T-cell (primary cell): Measurements from ENCODE around the gene MLXIPL. TPM values are rescaled to one million over a fixed set of nuclear protein-coding genes. Genes with fewer than 3 reads are reported as not detected.

Experiments
- ATAC-seq, 4 experiments: fragments of 200-7000 bp in 3 of 4; fragments of 150-1000 bp in 1 of 4; cut with Tn5 transposase; replicated peaks in 1 of 4; 1 replicate in 3 of 4; 2 replicates in 1 of 4; pipeline ENCODE4 v1.10.0; 2021; ENCODE audit warnings: moderate library complexity in 3 of 4, mild to moderate bottlenecking in 2 of 4, moderate number of reproducible peaks in 1 of 4
- CTCF ChIA-PET, 2 donors: fragments of 300-600 bp; sonication (Branson Sonifier 250); formaldehyde crosslinking; loops; one replicate each; lab custom pipeline; 2022; ENCODE audit warnings: antibody characterized with exemption in 2 of 2; lab: Charles Lee
- POLR2A ChIA-PET, 2 donors: fragments of 300-600 bp; sonication (Branson Sonifier 250); formaldehyde crosslinking; loops; one replicate each; lab custom pipeline; 2022; ENCODE audit warnings: antibody characterized with exemption in 2 of 2; lab: Charles Lee
- DNase-seq, 35 experiments: peaks; one replicate each; pipeline versions ENCODE4 v3.0.0 to v3.0.0-alpha.2; 2013 to 2023
- H3K27ac ChIP-seq: one replicate; pipeline ENCODE4 v1.5.1; 2013; ENCODE audit warnings: low read length
- H3K27me3 ChIP-seq, 2 experiments: replicated peaks in 1 of 2; 1 replicate in 1 of 2; 2 replicates in 1 of 2; pipeline versions ENCODE4 v1.6.1 to v1.7.0; 2013; ENCODE audit warnings: low read length in 1 of 2, mixed read lengths in 1 of 2; ENCODE audit not compliant: control insufficient read depth in 2 of 2, insufficient read depth in 2 of 2; ENCODE audit errors: extremely low read depth in 1 of 2
- H3K36me3 ChIP-seq, 2 donors: 1 replicate in 1 of 2; 2 replicates in 1 of 2; pipeline versions ENCODE4 v1.6.1 to v1.7.0; 2013; ENCODE audit warnings: low read length in 1 of 2; ENCODE audit not compliant: control insufficient read depth in 2 of 2, insufficient read depth in 1 of 2; ENCODE audit errors: extremely low read depth in 1 of 2
- H3K4me1 ChIP-seq, 2 experiments: 1 replicate in 1 of 2; 2 replicates in 1 of 2; pipeline versions ENCODE4 v1.6.1 to v1.7.0; 2013; ENCODE audit warnings: low read length in 2 of 2, mixed read lengths in 1 of 2; ENCODE audit not compliant: insufficient read depth in 2 of 2, control insufficient read depth in 1 of 2; ENCODE audit errors: extremely low read depth in 1 of 2
- H3K4me3 ChIP-seq, 2 donors: 1 replicate in 1 of 2; 2 replicates in 1 of 2; pipeline versions ENCODE4 v1.5.1 to v1.7.0; 2013; ENCODE audit warnings: mild to moderate bottlenecking in 2 of 2, low read length in 1 of 2, moderate library complexity in 1 of 2; ENCODE audit not compliant: control insufficient read depth in 1 of 2; ENCODE audit errors: extremely low read depth in 1 of 2
- H3K9me3 ChIP-seq: 2 replicates; pipeline ENCODE4 v1.7.0; 2013
- H3K27ac Mint-ChIP-seq, 2 donors: one replicate each; pipeline ENCODE4 v1.8.0; 2020 to 2021; ENCODE audit warnings: mild to moderate bottlenecking in 2 of 2, mixed read lengths in 2 of 2
- H3K27me3 Mint-ChIP-seq, 2 donors: one replicate each; pipeline ENCODE4 v1.8.0; 2021 to 2022; ENCODE audit warnings: mixed read lengths in 2 of 2
- H3K36me3 Mint-ChIP-seq: one replicate; pipeline ENCODE4 v1.8.0; 2021; ENCODE audit warnings: mixed read lengths
- H3K4me1 Mint-ChIP-seq, 3 donors: one replicate each; pipeline ENCODE4 v1.8.0; 2020 to 2022; ENCODE audit warnings: mixed read lengths in 3 of 3, mild to moderate bottlenecking in 1 of 3
- H3K4me3 Mint-ChIP-seq, 3 donors: one replicate each; pipeline ENCODE4 v1.8.0; 2020 to 2022; ENCODE audit warnings: mild to moderate bottlenecking in 3 of 3, mixed read lengths in 3 of 3, moderate library complexity in 3 of 3
- H3K9me3 Mint-ChIP-seq, 3 donors: one replicate each; pipeline ENCODE4 v1.8.0; 2020 to 2022; ENCODE audit warnings: mixed read lengths in 3 of 3
- WGBS: methylation state at CpG from one replicate; pipeline ENCODE4 v1.1.5; 2013; ENCODE audit warnings: missing lambda C conversion rate; ENCODE audit not compliant: insufficient coverage; 5-methylcytosine and 5-hydroxymethylcytosine counted together
- total RNA-seq, 35 experiments: library from RNA in 6 of 35; stranded (reverse) in 6 of 35; fragments of 120-200 nt in 1 of 35; gene quantifications; one replicate each; pipeline versions ENCODE4 v1.2.1 to v1.2.4 and lab custom pipeline; 2013 to 2026

MLXIPL gene
- total RNA-seq, 5 donors from 2014 or later (not counting 1 experiment from before 2014, with no cell fraction given), result 0.30 to 0.95 (median 0.58) TPM; not detected in 2

DNA sequence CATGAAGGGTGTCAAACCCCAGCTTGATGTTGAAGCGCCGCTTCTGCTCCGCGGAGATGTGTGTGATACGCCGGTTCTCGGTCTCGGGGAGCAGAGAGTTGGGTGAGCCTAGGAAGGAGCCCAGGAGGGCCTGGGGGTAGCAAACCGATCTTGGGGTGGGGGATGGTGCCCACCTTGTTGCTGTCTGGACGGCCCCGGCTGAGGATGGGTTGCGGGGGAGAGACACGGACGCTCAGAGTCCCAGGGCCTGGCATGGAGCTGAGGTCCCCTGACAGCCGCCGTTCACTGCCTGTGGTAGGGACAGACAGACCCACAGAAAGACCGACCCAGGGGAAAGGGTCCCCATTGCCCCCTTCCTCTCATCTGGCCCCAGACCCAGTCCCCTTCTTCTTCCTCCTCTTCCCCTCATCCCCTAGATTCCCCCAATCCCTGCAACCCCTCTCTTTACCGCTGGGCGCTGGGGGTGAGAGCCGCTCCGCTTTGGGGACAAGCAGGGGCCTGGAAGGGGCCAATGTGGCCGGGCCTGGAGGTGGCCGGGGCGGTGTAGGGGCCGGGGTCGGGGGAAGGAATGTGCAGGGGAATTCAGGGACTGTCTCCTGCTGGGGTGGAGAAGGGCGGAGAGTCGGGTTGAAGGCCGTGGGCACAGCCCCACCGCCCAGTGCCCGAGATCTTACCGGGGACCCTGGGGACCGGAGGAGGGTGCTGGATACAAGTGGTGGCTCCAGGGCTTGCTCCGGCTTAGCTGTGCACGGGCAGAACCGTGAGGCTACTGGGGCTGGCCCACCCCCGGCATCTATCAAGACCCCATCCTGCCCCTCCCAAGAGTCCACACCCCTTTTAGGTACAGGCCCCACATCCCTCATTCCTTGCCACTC lies 27.9 kb downstream of the MLXIPL start:
- Histone ChIP-seq H3K4me3 (no peak overlapping the region), H3K9me3 (no peaks in the 10 kb centered on the region), H3K27ac (no peak overlapping the region), H3K27me3 (peaks cover 0 to 48% of the 10 kb centered on the region in 2 experiments), H3K36me3 (no peaks in the 10 kb centered on the region), H3K4me1 (no peaks in the 10 kb centered on the region)
- ChIA-PET POLR2A (no interaction called here), CTCF (interaction anchor here in 1 of 2 donors (0.6 kb wide), 1 partner anchor 83 kb away, joined by 4 read pairs; no protein-coding TSS in a partner anchor)
- H3K4me3 Mint-ChIP-seq, result no peak overlapping the region
- H3K36me3 Mint-ChIP-seq, result no peaks in the 10 kb centered on the region
- WGBS, result 51% methylated on average over 24 of the region's 37 CpGs
- ATAC-seq, result no peak
- H3K27ac Mint-ChIP-seq, result no peak overlapping the region
- H3K4me1 Mint-ChIP-seq, result no peaks in the 10 kb centered on the region
- peaks cover 9 to 22% of the 10 kb centered on the region in 2 donors for H3K27me3 Mint-ChIP-seq
- no peaks in the 10 kb centered on the region for H3K9me3 Mint-ChIP-seq
- no peak for DNase-seq

GRCh38 chr7:73595358-73595757 lies 29.0 kb downstream of the MLXIPL start:
- DNase-seq, result no peak
- H3K4me3 ChIP-seq, result no peak overlapping the region
- no peaks in the 10 kb centered on the region for H3K9me3 ChIP-seq
- ChIA-PET POLR2A (no interaction called here), CTCF (interaction anchor here in 1 of 2 donors (0.6 to 0.7 kb wide), 2 partner anchors 10 to 36 kb away, joined by 5 to 9 read pairs; no protein-coding TSS in a partner anchor)
- H3K36me3 ChIP-seq, result no peaks in the 10 kb centered on the region
- no peak overlapping the region for H3K27ac ChIP-seq
- H3K9me3 Mint-ChIP-seq, result no peaks in the 10 kb centered on the region
- peaks cover 0 to 44% of the 10 kb centered on the region in 2 experiments for H3K27me3 ChIP-seq
- H3K27ac Mint-ChIP-seq, result no peak overlapping the region
- H3K36me3 Mint-ChIP-seq, result no peaks in the 10 kb centered on the region
- no peak overlapping the region for H3K4me3 Mint-ChIP-seq
- H3K4me1 ChIP-seq, result no peaks in the 10 kb centered on the region
- no peaks in the 10 kb centered on the region for H3K4me1 Mint-ChIP-seq
- no peak for ATAC-seq
- H3K27me3 Mint-ChIP-seq, result peaks cover 9 to 22% of the 10 kb centered on the region in 2 donors
- WGBS, result 89% methylated on average over 9 of the region's 9 CpGs

GRCh38 chr7:73593207-73594045 lies 30.9 kb downstream of the MLXIPL start:
- H3K4me3 ChIP-seq, result no peak overlapping the region
- POLR2A ChIA-PET, result interaction anchor here in 1 of 2 donors (0.6 kb wide), 1 partner anchor 271 kb away, joined by 3 read pairs; no protein-coding TSS in a partner anchor
- Mint-ChIP-seq H3K4me3 (no peak overlapping the region), H3K27ac (peak overlapping the region in 1 of 2 donors; percentile 24), H3K4me1 (no peaks in the 10 kb centered on the region), H3K36me3 (no peaks in the 10 kb centered on the region), H3K9me3 (no peaks in the 10 kb centered on the region), H3K27me3 (peaks cover 8 to 15% of the 10 kb centered on the region in 2 donors)
- H3K36me3 ChIP-seq, result no peaks in the 10 kb centered on the region
- DNase-seq, result no peak
- H3K4me1 ChIP-seq, result no peaks in the 10 kb centered on the region
- WGBS, result 77% methylated on average over 10 of the region's 14 CpGs
- ATAC-seq, result no peak
- H3K9me3 ChIP-seq, result no peaks in the 10 kb centered on the region
- CTCF ChIA-PET, result no interaction called here
- peaks cover 0 to 27% of the 10 kb centered on the region in 2 experiments for H3K27me3 ChIP-seq
- no peak overlapping the region for H3K27ac ChIP-seq

GRCh38 chr7:73586911-73587310 lies 37.4 kb downstream of the MLXIPL start:
- Histone ChIP-seq H3K36me3 (no peaks in the 10 kb centered on the region), H3K4me3 (no peak overlapping the region), H3K9me3 (no peaks in the 10 kb centered on the region), H3K27me3 (no peaks in the 10 kb centered on the region), H3K27ac (no peak overlapping the region), H3K4me1 (peaks cover 0 to 3% of the 10 kb centered on the region in 2 experiments)
- peak overlapping the region in 1 of 2 donors; percentile 33 for H3K27ac Mint-ChIP-seq
- DNase-seq (no peak), ATAC-seq (no peak)
- 94% methylated on average over 12 of the region's 12 CpGs for WGBS
- no peak overlapping the region for H3K4me3 Mint-ChIP-seq
- H3K4me1 Mint-ChIP-seq, result peaks cover 4 to 10% (median 9%) of the 10 kb centered on the region in 3 donors
- no peaks in the 10 kb centered on the region for H3K9me3 Mint-ChIP-seq
- POLR2A ChIA-PET, result interaction anchor here in 1 of 2 donors (0.7 kb wide), 1 partner anchor 19 kb away, joined by 3 read pairs; no protein-coding TSS in a partner anchor
- CTCF ChIA-PET, result interaction anchor here in 1 of 2 donors (0.6 kb wide), 1 partner anchor 161 kb away, joined by 5 read pairs; no protein-coding TSS in a partner anchor
- H3K27me3 Mint-ChIP-seq, result no peaks in the 10 kb centered on the region
- no peaks in the 10 kb centered on the region for H3K36me3 Mint-ChIP-seq

GRCh38 chr7:73585196-73585595 lies 39.1 kb downstream of the MLXIPL start:
- Mint-ChIP-seq H3K27ac (no peak overlapping the region), H3K9me3 (no peaks in the 10 kb centered on the region), H3K4me1 (peaks cover 4 to 10% (median 9%) of the 10 kb centered on the region in 3 donors), H3K27me3 (no peaks in the 10 kb centered on the region), H3K36me3 (no peaks in the 10 kb centered on the region), H3K4me3 (no peak overlapping the region)
- Histone ChIP-seq H3K9me3 (no peaks in the 10 kb centered on the region), H3K27ac (no peak overlapping the region), H3K36me3 (no peaks in the 10 kb centered on the region), H3K27me3 (no peaks in the 10 kb centered on the region), H3K4me3 (no peak overlapping the region), H3K4me1 (peaks cover 0 to 3% of the 10 kb centered on the region in 2 experiments)
- ChIA-PET CTCF (interaction anchor here (0.6 to 1.1 kb wide), 2 partner anchors 10 to 98 kb away, joined by 6 to 9 read pairs; no protein-coding TSS in a partner anchor), POLR2A (interaction anchor here (0.6 to 0.7 kb wide), 2 partner anchors 113 to 134 kb away, joined by 4 to 10 read pairs; no protein-coding TSS in a partner anchor)
- 93% methylated on average over 2 of the region's 2 CpGs for WGBS
- DNase-seq (no peak), ATAC-seq (no peak)
